CD14-positive monocyte (primary cell): ENCODE results near the gene CEP126. TPM values are rescaled to one million over a fixed set of nuclear protein-coding genes. Genes with fewer than 3 reads are reported as not detected.

Experiments used
- DNase-seq, 3 donors: peaks; one replicate each; pipeline ENCODE4 v3.0.0-alpha.2; 2011 to 2022
- H2AFZ ChIP-seq: 2 replicates; pipeline ENCODE4 v1.6.0; 2012; ENCODE audit warnings: mild to moderate bottlenecking, low read depth, low read length, inconsistent platforms; ENCODE audit not compliant: insufficient read depth, poor library complexity, severe bottlenecking
- H3K27ac ChIP-seq, 2 donors: 1 replicate in 1 of 2; 2 replicates in 1 of 2; pipeline ENCODE4 v1.5.1; 2012 to 2013; ENCODE audit warnings: low read length in 2 of 2, control low read depth in 1 of 2, inconsistent platforms in 1 of 2, low read depth in 1 of 2, mild to moderate bottlenecking in 1 of 2
- H3K27me3 ChIP-seq, 2 donors: one replicate each; pipeline versions ENCODE4 v1.6.0 to v1.6.1; 2011 to 2013; ENCODE audit warnings: low read length in 2 of 2; ENCODE audit not compliant: control insufficient read depth in 2 of 2, insufficient read depth in 2 of 2
- H3K36me3 ChIP-seq, 2 donors: replicated peaks in 1 of 2; 1 replicate in 1 of 2; 2 replicates in 1 of 2; pipeline versions ENCODE4 v1.5.1 to v1.6.1; 2012 to 2013; ENCODE audit warnings: low read length in 2 of 2, control low read depth in 1 of 2, inconsistent platforms in 1 of 2, mild to moderate bottlenecking in 1 of 2; ENCODE audit not compliant: insufficient read depth in 2 of 2, control insufficient read depth in 1 of 2
- H3K4me1 ChIP-seq, 2 donors: 1 replicate in 1 of 2; 2 replicates in 1 of 2; pipeline versions ENCODE4 v1.5.1 to v1.6.1; 2012 to 2013; ENCODE audit warnings: low read length in 2 of 2, control low read depth in 1 of 2, inconsistent platforms in 1 of 2, mild to moderate bottlenecking in 1 of 2, moderate library complexity in 1 of 2; ENCODE audit not compliant: insufficient read depth in 2 of 2, control insufficient read depth in 1 of 2
- H3K4me2 ChIP-seq: replicated peaks from 2 replicates; pipeline ENCODE3; 2012; ENCODE audit warnings: low read length, moderate library complexity, mild to moderate bottlenecking; ENCODE audit not compliant: poor library complexity, severe bottlenecking; ENCODE audit errors: extremely low read depth
- H3K4me3 ChIP-seq, 3 experiments: fragments of 200-600 bp in 1 of 3; sonication (generic) in 1 of 3; replicated peaks in 1 of 3; 1 replicate in 2 of 3; 2 replicates in 1 of 3; pipeline ENCODE4 v1.5.1; 2011 to 2013; ENCODE audit warnings: low read length in 3 of 3, mild to moderate bottlenecking in 3 of 3, control low read depth in 2 of 3, low read depth in 2 of 3, inconsistent platforms in 1 of 3, moderate library complexity in 1 of 3
- H3K79me2 ChIP-seq: 2 replicates; pipeline ENCODE4 v1.6.0; 2012; ENCODE audit warnings: mild to moderate bottlenecking, control low read depth, inconsistent platforms, low read length, moderate library complexity; ENCODE audit not compliant: insufficient read depth
- H3K9ac ChIP-seq: 2 replicates; pipeline ENCODE4 v1.6.0; 2017; ENCODE audit warnings: low read length, mild to moderate bottlenecking; ENCODE audit not compliant: insufficient read depth, poor library complexity, severe bottlenecking
- H3K9me3 ChIP-seq, 2 donors: replicated peaks in 1 of 2; 1 replicate in 1 of 2; 2 replicates in 1 of 2; pipeline versions ENCODE4 v1.5.1 to v1.6.1; 2012 to 2013; ENCODE audit warnings: low read length in 2 of 2, control low read depth in 1 of 2; ENCODE audit not compliant: control insufficient read depth in 1 of 2, insufficient read depth in 1 of 2
- H4K20me1 ChIP-seq: 2 replicates; pipeline ENCODE4 v1.6.0; 2012; ENCODE audit warnings: mild to moderate bottlenecking, low read length, control low read depth, moderate library complexity; ENCODE audit not compliant: insufficient read depth
- H3K27ac Mint-ChIP-seq, 7 donors: one replicate each; pipeline ENCODE4 v1.8.0; 2020; ENCODE audit warnings: mild to moderate bottlenecking in 7 of 7, mixed read lengths in 7 of 7, moderate library complexity in 6 of 7, inconsistent platforms in 2 of 7
- H3K27me3 Mint-ChIP-seq, 3 donors: one replicate each; pipeline ENCODE4 v1.8.0; 2021 to 2022; ENCODE audit warnings: low read depth in 3 of 3, mild to moderate bottlenecking in 3 of 3, mixed read lengths in 3 of 3, moderate library complexity in 3 of 3, inconsistent platforms in 1 of 3
- H3K36me3 Mint-ChIP-seq, 2 donors: one replicate each; pipeline ENCODE4 v1.8.0; 2020; ENCODE audit warnings: mixed read lengths in 2 of 2, inconsistent platforms in 1 of 2, mild to moderate bottlenecking in 1 of 2
- H3K4me1 Mint-ChIP-seq: one replicate; pipeline ENCODE4 v1.8.0; 2020; ENCODE audit warnings: mild to moderate bottlenecking, mixed read lengths
- H3K4me3 Mint-ChIP-seq, 2 donors: one replicate each; pipeline ENCODE4 v1.8.0; 2020; ENCODE audit warnings: mild to moderate bottlenecking in 2 of 2, mixed read lengths in 2 of 2, moderate library complexity in 1 of 2
- H3K9me3 Mint-ChIP-seq, 7 donors: one replicate each; pipeline ENCODE4 v1.8.0; 2020 to 2022; ENCODE audit warnings: mixed read lengths in 7 of 7, mild to moderate bottlenecking in 6 of 7, moderate library complexity in 6 of 7, inconsistent platforms in 2 of 7
- WGBS: methylation state at CpG from one replicate; pipeline ENCODE4 v1.1.5; 2013; ENCODE audit warnings: missing lambda C conversion rate; ENCODE audit not compliant: insufficient coverage; 5-methylcytosine and 5-hydroxymethylcytosine counted together
- intact Hi-C, 2 donors: fragments of 100-400 bp; cut with micrococcal nuclease; formaldehyde crosslinking; loops; one replicate each; pipeline versions ENCODE4 v1.15.0 to v1.15.1; 2023
- polyA plus RNA-seq, 3 donors: library from polyadenylated mRNA; depleted of rRNA in 1 of 3; unstranded in 2 of 3; stranded (reverse) in 1 of 3; fragments of 300-500 nt in 2 of 3; fragments of >200 nt in 1 of 3; fragmentation: Illumina TruSeq in 2 of 3; gene quantifications; 1 replicate in 2 of 3; 2 replicates in 1 of 3; pipeline ENCODE4 v1.2.3, GENCODE V29; 2012 to 2021
- TF ChIP-seq, protein P1 (sequence below): fragments of 200-600 bp; IDR thresholded peaks from one replicate; pipeline ENCODE4 v1.8.0; 2022; ENCODE audit warnings: antibody characterized with exemption, mild to moderate bottlenecking

CEP126 gene
- polyA plus RNA-seq, 3 donors = 0.02 to 0.52 TPM; not detected in 1

DNA sequence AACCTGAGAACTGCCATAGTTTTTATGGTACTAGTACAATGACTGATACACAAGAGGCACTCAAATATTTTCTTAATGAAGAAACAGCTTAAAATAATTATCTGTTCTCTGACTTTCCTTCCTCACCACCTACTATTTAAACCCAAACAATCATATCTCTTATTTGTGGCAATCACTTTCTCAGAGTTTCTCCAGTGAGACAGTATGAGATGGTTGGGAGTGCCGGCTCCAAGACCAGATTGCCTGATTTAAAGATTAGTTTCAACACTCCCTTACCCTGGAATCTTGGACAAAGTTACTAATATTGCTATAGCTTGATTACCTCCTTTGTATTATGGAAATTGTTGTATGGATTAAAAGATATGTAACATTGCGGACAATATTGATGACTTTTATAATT is 5.7 kb upstream of the CEP126 start:
- no peaks in the 10 kb centered on the region for H3K36me3 Mint-ChIP-seq
- H3K9me3 ChIP-seq = no peaks in the 10 kb centered on the region
- H3K27me3 Mint-ChIP-seq = peaks cover 2 to 10% (median 2%) of the 10 kb centered on the region in 3 donors
- H4K20me1 ChIP-seq = no peaks in the 10 kb centered on the region
- no peak overlapping the region for H3K4me3 ChIP-seq
- peaks cover 4% of the 10 kb centered on the region in 2 donors for H3K27me3 ChIP-seq
- H3K9me3 Mint-ChIP-seq = no peaks in the 10 kb centered on the region
- H3K27ac ChIP-seq = no peak overlapping the region
- no peak for DNase-seq
- no peak overlapping the region for H3K4me2 ChIP-seq
- H3K4me3 Mint-ChIP-seq = no peak overlapping the region
- TF ChIP-seq, protein P1, sequence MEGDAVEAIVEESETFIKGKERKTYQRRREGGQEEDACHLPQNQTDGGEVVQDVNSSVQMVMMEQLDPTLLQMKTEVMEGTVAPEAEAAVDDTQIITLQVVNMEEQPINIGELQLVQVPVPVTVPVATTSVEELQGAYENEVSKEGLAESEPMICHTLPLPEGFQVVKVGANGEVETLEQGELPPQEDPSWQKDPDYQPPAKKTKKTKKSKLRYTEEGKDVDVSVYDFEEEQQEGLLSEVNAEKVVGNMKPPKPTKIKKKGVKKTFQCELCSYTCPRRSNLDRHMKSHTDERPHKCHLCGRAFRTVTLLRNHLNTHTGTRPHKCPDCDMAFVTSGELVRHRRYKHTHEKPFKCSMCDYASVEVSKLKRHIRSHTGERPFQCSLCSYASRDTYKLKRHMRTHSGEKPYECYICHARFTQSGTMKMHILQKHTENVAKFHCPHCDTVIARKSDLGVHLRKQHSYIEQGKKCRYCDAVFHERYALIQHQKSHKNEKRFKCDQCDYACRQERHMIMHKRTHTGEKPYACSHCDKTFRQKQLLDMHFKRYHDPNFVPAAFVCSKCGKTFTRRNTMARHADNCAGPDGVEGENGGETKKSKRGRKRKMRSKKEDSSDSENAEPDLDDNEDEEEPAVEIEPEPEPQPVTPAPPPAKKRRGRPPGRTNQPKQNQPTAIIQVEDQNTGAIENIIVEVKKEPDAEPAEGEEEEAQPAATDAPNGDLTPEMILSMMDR = no peak
- no CpG with 5 or more reads among the region's 2 CpGs for WGBS
- no peak overlapping the region for H3K9ac ChIP-seq
- no peaks in the 10 kb centered on the region for H3K4me1 ChIP-seq
- H2AFZ ChIP-seq = no peak overlapping the region
- no peaks in the 10 kb centered on the region for H3K79me2 ChIP-seq
- H3K4me1 Mint-ChIP-seq = no peaks in the 10 kb centered on the region
- intact Hi-C loops = no loop called here
- H3K27ac Mint-ChIP-seq = no peak overlapping the region
- no peaks in the 10 kb centered on the region for H3K36me3 ChIP-seq

- Histone ChIP-seq H3K27ac (no peak overlapping the region), H3K4me2 (no peak overlapping the region), H3K4me1 (peaks cover 16 to 18% of the 10 kb centered on the region in 2 donors), H3K4me3 (no peak overlapping the region), H3K9me3 (no peaks in the 10 kb centered on the region), H4K20me1 (no peaks in the 10 kb centered on the region), H3K36me3 (no peaks in the 10 kb centered on the region), H2AFZ (no peak overlapping the region), H3K79me2 (no peaks in the 10 kb centered on the region), H3K9ac (no peak overlapping the region), H3K27me3 (peaks cover 2 to 9% of the 10 kb centered on the region in 2 donors)
- H3K4me3 Mint-ChIP-seq = no peak overlapping the region
- TF ChIP-seq, protein P1 = no peak
- intact Hi-C loops = no loop called here
- WGBS = 100% methylated on average over 1 of the region's 3 CpGs
- H3K36me3 Mint-ChIP-seq = no peaks in the 10 kb centered on the region
- H3K9me3 Mint-ChIP-seq = peaks cover 0 to 6% (median 0%) of the 10 kb centered on the region in 7 donors
- H3K27me3 Mint-ChIP-seq = peaks cover 2 to 18% (median 10%) of the 10 kb centered on the region in 3 donors
- DNase-seq = no peak
- no peak overlapping the region for H3K27ac Mint-ChIP-seq
- peaks cover 24% of the 10 kb centered on the region for H3K4me1 Mint-ChIP-seq
Measured at GRCh38 chr11:101912823-101913284, 2.0 kb upstream of the CEP126 start.
